GM21619 (cell line): Measurements from ENCODE around the gene BRINP2.
"Not testable (repeated sequence)": the region's sequence is repeated elsewhere in the genome, so short reads cannot be mapped to it uniquely, and the experiment has no call there.

Experiments used
- ATAC-seq: cut with Tn5 transposase; IDR thresholded peaks from one replicate; pipeline ENCODE4 v1.9.1; 2021; ENCODE audit not compliant: unreplicated experiment

Gene BRINP2

GRCh38 chr1:177310326-177310725 is 139.6 kb downstream of the BRINP2 start:
- ATAC-seq = no peak

GRCh38 chr1:177311111-177311510 is 140.4 kb downstream of the BRINP2 start:
- no peak for ATAC-seq

GRCh38 chr1:177311586-177311985 is 140.8 kb downstream of the BRINP2 start:
- ATAC-seq = no peak

- ATAC-seq = no peak
Measured at GRCh38 chr1:177315261-177315660, 144.5 kb downstream of the BRINP2 start.

GRCh38 chr1:177315761-177316160 is 145.0 kb downstream of the BRINP2 start:
- ATAC-seq = no peak

GRCh38 chr1:177321434-177321833 is 150.7 kb downstream of the BRINP2 start:
- not testable (repeated sequence) for ATAC-seq

GRCh38 chr1:177328251-177328650 is 157.5 kb downstream of the BRINP2 start:
- ATAC-seq = no peak

GRCh38 chr1:177329871-177330270 is 159.1 kb downstream of the BRINP2 start:
- ATAC-seq = no peak
